OCI-LY3 (cell line): ENCODE results near the gene SRGAP1.

ENCODE experiments used
- H2AFZ ChIP-seq: fragments of 200-600, 300-600 bp; shearing (Covaris generic); 2 replicates; pipeline ENCODE4 v1.6.0; 2014; ENCODE audit warnings: antibody characterized with exemption, low read depth, low read length
- H3K27ac ChIP-seq: fragments of 200-600, 300-600 bp; sonication (generic); 2 replicates; pipeline ENCODE4 v1.5.1; 2014; ENCODE audit warnings: mild to moderate bottlenecking, low read length, moderate library complexity, mixed read lengths
- H3K27me3 ChIP-seq: fragments of 200-600, 300-600 bp; sonication (generic); 2 replicates; pipeline ENCODE4 v1.6.1; 2014; ENCODE audit warnings: low read depth, low read length, mixed read lengths
- H3K36me3 ChIP-seq: fragments of 200-600, 300-600 bp; sonication (generic); replicated peaks from 2 replicates; pipeline ENCODE3; 2014; ENCODE audit warnings: low read depth, low read length, mixed read lengths
- H3K4me1 ChIP-seq: fragments of 300-600, 200-600 bp; sonication (generic); 2 replicates; pipeline ENCODE4 v1.6.1; 2014; ENCODE audit warnings: low read length, mixed read lengths
- H3K4me2 ChIP-seq: fragments of 200-600, 300-600 bp; sonication (generic); 2 replicates; pipeline ENCODE4 v1.6.1; 2014; ENCODE audit warnings: low read length, mixed read lengths
- H3K4me3 ChIP-seq: fragments of 300-600, 200-600 bp; sonication (generic); 2 replicates; pipeline ENCODE4 v1.5.1; 2014; ENCODE audit warnings: antibody characterized with exemption, mild to moderate bottlenecking, low read length, moderate library complexity
- H3K79me2 ChIP-seq: fragments of 300-600, 200-600 bp; shearing (Covaris generic); 2 replicates; pipeline ENCODE4 v1.6.1; 2014; ENCODE audit warnings: mild to moderate bottlenecking, low read length, mixed read lengths
- H3K9ac ChIP-seq: fragments of 300-600, 200-600 bp; shearing (Covaris generic); 2 replicates; pipeline ENCODE4 v1.6.0; 2014; ENCODE audit warnings: mild to moderate bottlenecking, low read length, moderate library complexity
- H3K9me3 ChIP-seq: fragments of 200-600, 300-600 bp; shearing (Covaris generic); 2 replicates; pipeline ENCODE4 v1.6.1; 2014; ENCODE audit warnings: low read length, mixed read lengths; ENCODE audit not compliant: insufficient read depth
- H4K20me1 ChIP-seq: fragments of 200-600, 300-600 bp; sonication (generic); 2 replicates; pipeline ENCODE4 v1.6.1; 2016; ENCODE audit warnings: low read length, mixed read lengths; ENCODE audit not compliant: insufficient read depth
- CTCF ChIP-seq: fragments of 200-600, 300-600 bp; sonication (generic); IDR thresholded peaks from 2 replicates; pipeline ENCODE4 v1.5.1; 2014; ENCODE audit warnings: antibody characterized with exemption, low read length, low read depth
- EZH2phosphoT487 ChIP-seq: fragments of 200-600 bp; shearing (Covaris generic); IDR thresholded peaks from 2 replicates; pipeline ENCODE4 v1.6.1; 2018; ENCODE audit warnings: antibody characterized with exemption, mixed run types, low read depth

The SRGAP1 gene

DNA sequence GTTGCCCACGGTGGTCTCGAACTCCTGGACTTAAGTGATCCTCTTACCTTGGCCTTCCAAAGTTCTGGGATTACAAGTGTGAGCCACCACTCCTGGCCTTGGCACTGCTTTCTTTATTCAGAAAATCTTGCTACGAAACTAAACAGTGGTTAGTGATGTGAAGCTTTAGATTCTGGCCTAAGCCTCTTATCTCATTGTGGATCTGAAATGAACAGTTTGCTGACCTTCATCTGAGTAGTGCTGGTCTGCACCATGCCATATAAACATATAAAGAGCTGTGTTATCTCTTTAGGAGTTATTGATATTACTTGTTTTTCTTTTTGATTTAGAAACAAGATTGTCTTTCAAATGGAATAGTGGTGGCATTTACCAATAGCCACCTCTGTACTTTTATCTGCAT lies 22.6 kb downstream of the SRGAP1 start:
- TF ChIP-seq EZH2phosphoT487 (no peak), CTCF (no peak)
- no peak overlapping the region for H3K9ac ChIP-seq
- no peaks in the 10 kb centered on the region for H3K36me3 ChIP-seq
- H3K4me3 ChIP-seq, result no peak overlapping the region
- H2AFZ ChIP-seq, result no peak overlapping the region
- no peaks in the 10 kb centered on the region for H3K79me2 ChIP-seq
- H3K9me3 ChIP-seq, result no peaks in the 10 kb centered on the region
- H3K4me1 ChIP-seq, result no peaks in the 10 kb centered on the region
- H3K27me3 ChIP-seq, result no peaks in the 10 kb centered on the region
- H3K4me2 ChIP-seq, result no peak overlapping the region
- H3K27ac ChIP-seq, result no peak overlapping the region
- no peaks in the 10 kb centered on the region for H4K20me1 ChIP-seq

GRCh38 chr12:63869656-63870055 lies 25.2 kb downstream of the SRGAP1 start:
- Histone ChIP-seq H3K27ac (no peak overlapping the region), H3K79me2 (no peaks in the 10 kb centered on the region), H3K4me3 (no peak overlapping the region), H3K27me3 (no peaks in the 10 kb centered on the region), H3K9me3 (no peaks in the 10 kb centered on the region), H3K36me3 (no peaks in the 10 kb centered on the region), H3K4me2 (no peak overlapping the region), H4K20me1 (no peaks in the 10 kb centered on the region), H3K4me1 (no peaks in the 10 kb centered on the region), H2AFZ (no peak overlapping the region), H3K9ac (no peak overlapping the region)
- no peak for TF ChIP-seq EZH2phosphoT487
- TF ChIP-seq CTCF, result no peak

- Histone ChIP-seq H2AFZ (no peak overlapping the region), H3K4me2 (no peak overlapping the region), H3K4me1 (no peaks in the 10 kb centered on the region), H3K79me2 (no peaks in the 10 kb centered on the region), H3K4me3 (no peak overlapping the region), H3K9ac (no peak overlapping the region), H3K36me3 (no peaks in the 10 kb centered on the region), H4K20me1 (no peaks in the 10 kb centered on the region), H3K27me3 (no peaks in the 10 kb centered on the region), H3K9me3 (no peaks in the 10 kb centered on the region), H3K27ac (no peak overlapping the region)
- no peak for TF ChIP-seq CTCF
- no peak for TF ChIP-seq EZH2phosphoT487
These were observed 26.3 kb downstream of the SRGAP1 start for GRCh38 chr12:63870838-63871237.

DNA sequence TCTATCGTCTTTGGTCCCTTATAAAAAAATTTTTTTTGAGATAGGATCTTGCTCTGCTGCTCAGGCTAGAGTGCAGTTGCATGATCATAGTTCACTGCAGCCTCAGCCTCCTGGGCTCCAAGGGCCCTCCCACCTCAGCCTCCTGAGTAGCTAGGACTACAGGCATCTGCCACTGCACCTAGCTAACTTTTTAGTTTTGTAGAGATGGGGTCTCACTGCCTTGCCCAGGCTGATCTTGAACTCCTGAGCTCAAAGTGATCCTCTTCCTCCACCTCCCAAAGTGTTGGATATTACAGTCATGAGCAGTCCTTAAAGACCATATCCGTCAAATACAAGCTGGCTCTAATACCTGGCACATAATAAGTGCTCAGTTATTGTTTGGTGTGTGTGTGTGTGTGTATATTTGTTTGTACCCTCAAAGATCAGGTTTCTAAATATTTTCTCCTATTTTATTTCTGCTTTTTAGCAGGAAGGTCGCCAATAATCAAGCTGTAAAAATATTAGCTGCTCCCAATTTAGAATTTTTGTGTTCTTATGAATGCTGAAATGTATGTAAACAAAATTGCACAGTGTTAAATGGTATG lies 30.5 kb downstream of the SRGAP1 start:
- no peak for TF ChIP-seq CTCF
- no peak for TF ChIP-seq EZH2phosphoT487
- H3K79me2 ChIP-seq, result no peaks in the 10 kb centered on the region
- H3K27me3 ChIP-seq, result no peaks in the 10 kb centered on the region
- no peaks in the 10 kb centered on the region for H3K4me1 ChIP-seq
- H3K27ac ChIP-seq, result no peak overlapping the region
- no peak overlapping the region for H2AFZ ChIP-seq
- no peaks in the 10 kb centered on the region for H3K9me3 ChIP-seq
- H3K4me2 ChIP-seq, result no peak overlapping the region
- no peak overlapping the region for H3K4me3 ChIP-seq
- H4K20me1 ChIP-seq, result no peaks in the 10 kb centered on the region
- no peaks in the 10 kb centered on the region for H3K36me3 ChIP-seq
- H3K9ac ChIP-seq, result no peak overlapping the region
